AG09309 (cell line): ENCODE results near the gene POU5F1.

Source experiments
- DNase-seq: peaks from one replicate; pipeline ENCODE4 v3.0.0-alpha.2; 2010; ENCODE audit warnings: low read depth
- H3K4me3 ChIP-seq: 2 replicates; pipeline ENCODE4 v1.5.1; 2011; ENCODE audit warnings: mild to moderate bottlenecking, low read depth, low read length, moderate library complexity; ENCODE audit not compliant: control insufficient read depth
- TF ChIP-seq, protein P1 (sequence below): IDR thresholded peaks from 2 replicates; pipeline ENCODE4 v1.5.1; 2011; ENCODE audit warnings: mild to moderate bottlenecking, low read depth, low read length, inconsistent platforms; ENCODE audit not compliant: insufficient read depth, control insufficient read depth; ENCODE audit errors: missing control alignments

Gene POU5F1

DNA sequence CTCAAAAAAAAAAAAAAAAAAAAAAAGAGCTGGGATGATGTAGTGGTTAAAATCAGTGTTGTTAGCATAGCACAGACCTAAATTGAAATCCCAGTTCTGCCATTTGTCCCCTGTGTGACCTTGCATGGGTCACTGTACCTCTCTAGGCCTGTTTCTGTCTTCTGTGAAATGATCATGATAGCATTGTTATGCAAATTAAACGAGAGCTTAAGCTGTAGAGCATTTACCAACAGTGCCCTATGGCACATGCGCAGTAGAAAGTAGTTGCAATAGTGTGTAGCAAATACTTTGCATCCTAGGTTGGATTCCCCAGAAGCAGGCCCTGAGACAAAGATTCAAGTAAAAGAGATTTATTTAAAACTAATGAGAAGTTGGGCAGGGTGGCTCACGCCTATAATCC is 38.9 kb downstream of the POU5F1 start:
- TF ChIP-seq, protein P1, sequence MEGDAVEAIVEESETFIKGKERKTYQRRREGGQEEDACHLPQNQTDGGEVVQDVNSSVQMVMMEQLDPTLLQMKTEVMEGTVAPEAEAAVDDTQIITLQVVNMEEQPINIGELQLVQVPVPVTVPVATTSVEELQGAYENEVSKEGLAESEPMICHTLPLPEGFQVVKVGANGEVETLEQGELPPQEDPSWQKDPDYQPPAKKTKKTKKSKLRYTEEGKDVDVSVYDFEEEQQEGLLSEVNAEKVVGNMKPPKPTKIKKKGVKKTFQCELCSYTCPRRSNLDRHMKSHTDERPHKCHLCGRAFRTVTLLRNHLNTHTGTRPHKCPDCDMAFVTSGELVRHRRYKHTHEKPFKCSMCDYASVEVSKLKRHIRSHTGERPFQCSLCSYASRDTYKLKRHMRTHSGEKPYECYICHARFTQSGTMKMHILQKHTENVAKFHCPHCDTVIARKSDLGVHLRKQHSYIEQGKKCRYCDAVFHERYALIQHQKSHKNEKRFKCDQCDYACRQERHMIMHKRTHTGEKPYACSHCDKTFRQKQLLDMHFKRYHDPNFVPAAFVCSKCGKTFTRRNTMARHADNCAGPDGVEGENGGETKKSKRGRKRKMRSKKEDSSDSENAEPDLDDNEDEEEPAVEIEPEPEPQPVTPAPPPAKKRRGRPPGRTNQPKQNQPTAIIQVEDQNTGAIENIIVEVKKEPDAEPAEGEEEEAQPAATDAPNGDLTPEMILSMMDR: no peak
- no peak for DNase-seq
- H3K4me3 ChIP-seq: no peak overlapping the region

- TF ChIP-seq, protein P1: no peak
- no peak for DNase-seq
- no peak overlapping the region for H3K4me3 ChIP-seq
Observed at GRCh38 chr6:31130751-31131150, 39.7 kb downstream of the POU5F1 start.

- TF ChIP-seq, protein P1: no peak
- no peak for DNase-seq
- no peak overlapping the region for H3K4me3 ChIP-seq
Observed at GRCh38 chr6:31129130-31129529, 41.4 kb downstream of the POU5F1 start.

- TF ChIP-seq, protein P1: peak; percentile 83
- DNase-seq: no peak
- H3K4me3 ChIP-seq: no peak overlapping the region
Observed at GRCh38 chr6:31128093-31128676, 42.3 kb downstream of the POU5F1 start.

GRCh38 chr6:31126396-31127175 is 43.9 kb downstream of the POU5F1 start:
- no peak for DNase-seq
- TF ChIP-seq, protein P1: no peak

GRCh38 chr6:31125586-31126363 is 44.7 kb downstream of the POU5F1 start:
- peak; percentile 72 for DNase-seq
- H3K4me3 ChIP-seq: no peak overlapping the region
- TF ChIP-seq, protein P1: no peak

More at GRCh38 chr6:31126396-31127175, 43.9 kb downstream of the POU5F1 start:
- no peak overlapping the region for H3K4me3 ChIP-seq
